ENCODE measurements around the gene LRRC59.

GRCh38 chr17:50379351-50380132 is 17.8 kb downstream of the LRRC59 start:
- TF ChIP-seq CTCF (conservative IDR thresholded peaks at IDR 0.05; ENCODE audit: low read depth, low read length) (no peak), EZH2 (IDR thresholded peaks at IDR 0.05; ENCODE audit: borderline replicate concordance, low read depth, low read length, poor library complexity, severe bottlenecking) (no peak)

Data from A673 (cell line).